DOHH2 (cell line): ENCODE measurements around the gene SNW1.

Experiments used
- EZH2phosphoT487 ChIP-seq: fragments of 200-600 bp; sonication (generic); IDR thresholded peaks from 2 replicates; pipeline ENCODE4 v1.6.1; 2017; ENCODE audit warnings: borderline replicate concordance, mild to moderate bottlenecking, antibody characterized with exemption, low read length, moderate library complexity, mixed read lengths
- TF ChIP-seq, protein P1 (sequence below): fragments of 200-600 bp; sonication (generic); IDR thresholded peaks from one replicate; pipeline ENCODE4 v1.5.1; 2014; ENCODE audit warnings: antibody characterized with exemption, mild to moderate bottlenecking, low read depth, low read length; ENCODE audit not compliant: poor library complexity, severe bottlenecking

DNA sequence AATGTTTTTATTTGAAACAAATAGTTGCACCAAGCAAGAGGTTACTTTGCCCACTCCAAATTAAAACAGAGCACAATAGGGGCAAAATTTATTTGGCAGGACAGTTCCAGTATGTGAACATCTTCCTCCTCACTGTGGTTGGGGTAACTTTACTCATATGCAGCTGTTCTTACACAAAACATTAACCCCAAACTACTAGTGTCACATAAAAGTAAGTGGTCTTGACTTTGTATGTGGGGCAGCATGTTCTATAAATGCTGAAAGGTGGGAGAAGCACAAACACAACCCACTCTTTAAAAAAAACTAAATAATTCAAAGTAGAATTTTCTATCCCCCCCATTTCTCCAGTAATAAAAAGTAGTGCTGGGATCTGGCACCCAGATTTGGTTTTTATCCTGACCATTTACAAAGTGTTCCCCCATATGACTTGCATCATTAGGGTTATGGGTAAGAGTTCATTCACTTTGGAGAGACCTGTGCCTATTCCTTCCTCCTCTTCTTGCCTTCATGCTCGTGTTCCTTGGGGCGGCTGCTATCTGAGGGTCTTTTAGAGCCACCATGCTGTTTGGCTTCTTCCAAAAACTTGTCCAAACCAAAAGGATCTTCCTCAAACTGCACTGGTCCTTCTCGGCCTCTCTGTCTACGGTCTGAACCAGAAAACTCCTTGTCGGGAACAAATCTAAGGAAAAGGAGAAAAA lies 43.2 kb downstream of the SNW1 start:
- TF ChIP-seq, protein P1, sequence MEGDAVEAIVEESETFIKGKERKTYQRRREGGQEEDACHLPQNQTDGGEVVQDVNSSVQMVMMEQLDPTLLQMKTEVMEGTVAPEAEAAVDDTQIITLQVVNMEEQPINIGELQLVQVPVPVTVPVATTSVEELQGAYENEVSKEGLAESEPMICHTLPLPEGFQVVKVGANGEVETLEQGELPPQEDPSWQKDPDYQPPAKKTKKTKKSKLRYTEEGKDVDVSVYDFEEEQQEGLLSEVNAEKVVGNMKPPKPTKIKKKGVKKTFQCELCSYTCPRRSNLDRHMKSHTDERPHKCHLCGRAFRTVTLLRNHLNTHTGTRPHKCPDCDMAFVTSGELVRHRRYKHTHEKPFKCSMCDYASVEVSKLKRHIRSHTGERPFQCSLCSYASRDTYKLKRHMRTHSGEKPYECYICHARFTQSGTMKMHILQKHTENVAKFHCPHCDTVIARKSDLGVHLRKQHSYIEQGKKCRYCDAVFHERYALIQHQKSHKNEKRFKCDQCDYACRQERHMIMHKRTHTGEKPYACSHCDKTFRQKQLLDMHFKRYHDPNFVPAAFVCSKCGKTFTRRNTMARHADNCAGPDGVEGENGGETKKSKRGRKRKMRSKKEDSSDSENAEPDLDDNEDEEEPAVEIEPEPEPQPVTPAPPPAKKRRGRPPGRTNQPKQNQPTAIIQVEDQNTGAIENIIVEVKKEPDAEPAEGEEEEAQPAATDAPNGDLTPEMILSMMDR: no peak
- TF ChIP-seq EZH2phosphoT487: no peak
